KMS-11 (cell line): ENCODE data around the gene LCN2.
"Not testable (repeated sequence)": the region's sequence is repeated elsewhere in the genome, so short reads cannot be mapped to it uniquely, and the experiment has no call there.

Experiments
- H2AFZ ChIP-seq: fragments of 200-600 bp; sonication (generic); 2 replicates; pipeline ENCODE4 v1.6.1; 2016; ENCODE audit warnings: antibody characterized with exemption, mixed run types, low read depth
- H3K27ac ChIP-seq: fragments of 200-600 bp; sonication (generic); 2 replicates; pipeline ENCODE4 v1.6.1; 2016; ENCODE audit warnings: mild to moderate bottlenecking, mixed run types
- H3K27me3 ChIP-seq: fragments of 200-600 bp; sonication (generic); 2 replicates; pipeline ENCODE4 v1.6.1; 2017; ENCODE audit warnings: mild to moderate bottlenecking, low read depth, mixed run types, moderate library complexity; ENCODE audit not compliant: insufficient read depth
- H3K36me3 ChIP-seq: fragments of 200-600 bp; sonication (generic); 2 replicates; pipeline ENCODE4 v1.6.1; 2017; ENCODE audit warnings: mild to moderate bottlenecking, mixed run types; ENCODE audit not compliant: insufficient read depth
- H3K4me1 ChIP-seq: fragments of 200-600 bp; sonication (generic); 2 replicates; pipeline ENCODE4 v1.6.1; 2016; ENCODE audit warnings: mild to moderate bottlenecking, low read depth, mixed run types; ENCODE audit not compliant: poor library complexity, severe bottlenecking
- H3K4me2 ChIP-seq: fragments of 200-600 bp; sonication (generic); 2 replicates; pipeline ENCODE4 v1.7.0; 2016; ENCODE audit warnings: mild to moderate bottlenecking, mixed run types
- H3K4me3 ChIP-seq: fragments of 200-600 bp; sonication (generic); IDR thresholded peaks from 2 replicates; pipeline ENCODE4 v1.6.1; 2017; ENCODE audit warnings: low read depth, low read length, mixed read lengths; ENCODE audit not compliant: insufficient read depth
- H3K79me2 ChIP-seq: fragments of 200-600 bp; sonication (generic); 2 replicates; pipeline ENCODE4 v1.6.1; 2016; ENCODE audit warnings: low read depth, mixed run types; ENCODE audit not compliant: insufficient read depth
- H3K9ac ChIP-seq: fragments of 200-600 bp; sonication (generic); 2 replicates; pipeline ENCODE4 v1.6.1; 2016; ENCODE audit warnings: mild to moderate bottlenecking, mixed run types
- H4K20me1 ChIP-seq: fragments of 200-600 bp; sonication (generic); 2 replicates; pipeline ENCODE4 v1.6.1; 2016; ENCODE audit warnings: mild to moderate bottlenecking, mixed run types; ENCODE audit not compliant: insufficient read depth
- TF ChIP-seq, protein P1 (sequence below): fragments of 200-600 bp; sonication (generic); conservative IDR thresholded peaks from 2 replicates; pipeline ENCODE4 v1.6.1; 2017; ENCODE audit warnings: low read depth, mild to moderate bottlenecking, antibody characterized with exemption, low read length, moderate library complexity, mixed read lengths

LCN2 gene

DNA sequence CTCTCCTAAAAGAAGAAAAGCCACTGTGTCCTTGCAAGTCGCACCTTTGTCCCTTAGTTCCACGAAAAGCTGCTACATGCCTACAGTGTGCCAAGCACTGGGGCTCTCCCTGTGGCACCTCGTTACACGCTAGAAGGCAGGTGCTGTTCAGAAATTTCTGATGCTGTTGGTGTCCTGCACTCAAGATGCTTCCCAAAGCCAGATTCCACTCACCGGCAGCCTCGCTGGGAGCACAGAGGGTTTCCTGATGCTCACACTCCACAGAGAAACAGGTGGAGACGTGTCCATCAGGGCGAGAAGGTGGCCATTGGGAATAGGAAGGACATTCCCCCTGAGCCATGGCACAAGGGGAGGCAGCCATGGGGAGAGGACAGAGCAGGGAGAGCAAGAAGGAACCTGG lies 17.9 kb upstream of the LCN2 start:
- H3K27ac ChIP-seq, H2AFZ ChIP-seq, H4K20me1 ChIP-seq, H3K4me3 ChIP-seq, H3K36me3 ChIP-seq, H3K9ac ChIP-seq, H3K4me1 ChIP-seq, H3K4me2 ChIP-seq: not testable (repeated sequence)
- Histone ChIP-seq H3K27me3 (peaks cover 20% of the 10 kb centered on the region), H3K79me2 (peaks cover 11% of the 10 kb centered on the region)

DNA sequence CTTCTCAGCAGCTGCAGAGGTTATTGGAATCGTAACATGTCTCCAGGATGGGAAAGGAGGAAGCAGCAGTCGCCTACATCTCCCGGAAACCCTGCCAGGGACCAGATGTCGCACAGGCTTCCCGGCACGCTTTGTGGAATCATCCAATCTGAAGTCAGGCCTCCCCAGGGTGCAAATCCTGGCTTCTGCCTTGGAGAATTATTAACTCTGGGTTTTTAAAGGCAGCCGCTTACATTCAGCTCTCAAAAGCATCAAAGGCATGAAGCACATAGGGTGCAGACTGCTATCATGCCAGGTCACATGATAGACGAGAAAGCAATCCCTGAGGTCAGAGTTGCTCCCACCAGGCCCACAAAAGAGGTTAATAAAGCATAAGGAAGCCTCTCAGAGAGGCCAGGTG lies 17.1 kb upstream of the LCN2 start:
- H3K4me1 ChIP-seq, H3K9ac ChIP-seq, H3K27ac ChIP-seq, H3K4me3 ChIP-seq, H2AFZ ChIP-seq, H4K20me1 ChIP-seq, H3K79me2 ChIP-seq, H3K4me2 ChIP-seq, H3K36me3 ChIP-seq: not testable (repeated sequence)
- H3K27me3 ChIP-seq, result peaks cover 20% of the 10 kb centered on the region

GRCh38 chr9:128135561-128135960 lies 13.7 kb upstream of the LCN2 start:
- H3K79me2 ChIP-seq, H4K20me1 ChIP-seq, H3K36me3 ChIP-seq, H3K4me3 ChIP-seq, H3K4me2 ChIP-seq, H3K4me1 ChIP-seq, H3K27ac ChIP-seq, H2AFZ ChIP-seq, H3K9ac ChIP-seq: not testable (repeated sequence)
- peaks cover 23% of the 10 kb centered on the region for H3K27me3 ChIP-seq

DNA sequence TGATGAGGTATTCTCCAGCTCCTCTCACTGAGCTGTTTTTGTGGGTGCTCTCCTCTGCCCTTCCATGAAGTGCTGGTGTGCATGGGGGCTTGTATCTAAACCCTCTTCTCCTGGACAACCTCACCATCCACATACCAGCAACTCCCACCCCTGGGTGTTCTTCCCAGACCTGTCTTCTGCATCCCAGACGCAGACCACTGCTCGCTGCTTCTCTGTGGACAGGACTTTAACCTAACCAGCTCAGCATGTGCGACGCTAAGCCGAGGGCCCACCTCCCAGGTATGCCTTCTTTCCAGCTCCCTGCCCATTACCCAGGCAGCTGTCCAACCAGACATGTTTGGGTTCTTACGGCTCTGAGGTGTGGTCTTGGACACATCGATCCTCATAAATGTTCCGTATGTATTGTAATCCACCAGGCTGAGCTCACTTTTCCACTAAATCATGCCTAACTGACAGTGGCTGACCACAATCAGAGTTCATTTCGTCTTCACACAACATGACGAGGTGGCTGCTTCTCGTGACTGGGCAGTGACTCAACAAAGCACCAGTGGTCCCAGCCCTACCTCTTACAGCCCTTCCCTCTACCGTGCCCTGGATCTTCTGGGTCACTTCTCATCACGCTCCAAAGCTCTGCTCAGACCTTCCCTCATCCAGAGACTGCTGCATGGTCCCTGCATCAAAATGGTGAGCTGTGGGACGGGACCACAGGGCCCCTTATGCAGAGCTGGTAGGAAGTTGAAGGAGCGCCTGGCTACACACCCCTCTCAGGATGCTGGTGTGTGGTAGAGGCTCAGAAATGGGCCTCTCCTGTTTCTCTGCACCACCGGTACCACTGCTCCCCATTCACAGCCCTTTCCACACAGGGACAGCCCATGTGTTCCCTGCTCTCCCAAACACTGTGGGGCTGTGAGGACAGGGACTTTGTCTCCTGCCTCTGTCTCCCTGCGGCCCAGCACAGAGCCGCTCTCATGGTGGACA lies 12.1 kb upstream of the LCN2 start:
- no peak overlapping the region for H3K4me3 ChIP-seq
- TF ChIP-seq, protein P1, sequence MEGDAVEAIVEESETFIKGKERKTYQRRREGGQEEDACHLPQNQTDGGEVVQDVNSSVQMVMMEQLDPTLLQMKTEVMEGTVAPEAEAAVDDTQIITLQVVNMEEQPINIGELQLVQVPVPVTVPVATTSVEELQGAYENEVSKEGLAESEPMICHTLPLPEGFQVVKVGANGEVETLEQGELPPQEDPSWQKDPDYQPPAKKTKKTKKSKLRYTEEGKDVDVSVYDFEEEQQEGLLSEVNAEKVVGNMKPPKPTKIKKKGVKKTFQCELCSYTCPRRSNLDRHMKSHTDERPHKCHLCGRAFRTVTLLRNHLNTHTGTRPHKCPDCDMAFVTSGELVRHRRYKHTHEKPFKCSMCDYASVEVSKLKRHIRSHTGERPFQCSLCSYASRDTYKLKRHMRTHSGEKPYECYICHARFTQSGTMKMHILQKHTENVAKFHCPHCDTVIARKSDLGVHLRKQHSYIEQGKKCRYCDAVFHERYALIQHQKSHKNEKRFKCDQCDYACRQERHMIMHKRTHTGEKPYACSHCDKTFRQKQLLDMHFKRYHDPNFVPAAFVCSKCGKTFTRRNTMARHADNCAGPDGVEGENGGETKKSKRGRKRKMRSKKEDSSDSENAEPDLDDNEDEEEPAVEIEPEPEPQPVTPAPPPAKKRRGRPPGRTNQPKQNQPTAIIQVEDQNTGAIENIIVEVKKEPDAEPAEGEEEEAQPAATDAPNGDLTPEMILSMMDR, result no peak
- H4K20me1 ChIP-seq, result no peaks in the 10 kb centered on the region
- H2AFZ ChIP-seq, result no peak overlapping the region
- peaks cover 23% of the 10 kb centered on the region for H3K27me3 ChIP-seq
- H3K4me1 ChIP-seq, result no peaks in the 10 kb centered on the region
- H3K27ac ChIP-seq, result no peak overlapping the region
- H3K9ac ChIP-seq, result no peak overlapping the region
- no peak overlapping the region for H3K4me2 ChIP-seq
- no peaks in the 10 kb centered on the region for H3K79me2 ChIP-seq
- H3K36me3 ChIP-seq, result no peaks in the 10 kb centered on the region

DNA sequence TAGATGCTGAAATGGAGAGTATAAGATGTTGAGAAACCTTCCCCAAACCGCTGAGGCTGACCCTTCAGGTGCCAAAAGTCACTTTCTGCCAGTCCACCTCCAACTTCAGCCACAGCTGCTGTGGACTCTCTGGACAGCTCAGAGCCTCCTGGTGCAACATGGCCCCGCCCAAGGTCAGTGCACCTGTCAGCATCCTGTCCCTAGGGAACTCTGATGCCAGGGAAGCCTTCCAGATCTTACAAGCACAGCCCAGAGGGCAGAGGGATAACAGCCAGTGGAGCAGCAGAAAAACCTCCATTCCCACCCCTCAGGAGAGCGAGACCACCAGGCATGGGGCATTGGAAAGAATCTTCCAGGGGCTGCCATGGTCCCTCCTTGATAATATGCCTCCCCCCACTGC lies 11.3 kb upstream of the LCN2 start:
- Histone ChIP-seq H4K20me1 (no peaks in the 10 kb centered on the region), H3K4me2 (no peak overlapping the region), H3K36me3 (no peaks in the 10 kb centered on the region), H3K27ac (no peak overlapping the region), H2AFZ (no peak overlapping the region), H3K27me3 (peaks cover 19% of the 10 kb centered on the region; the same call in 1 of the 2 replicates), H3K4me3 (no peak overlapping the region), H3K4me1 (no peaks in the 10 kb centered on the region), H3K79me2 (no peaks in the 10 kb centered on the region), H3K9ac (no peak overlapping the region)
- TF ChIP-seq, protein P1, result no peak

DNA sequence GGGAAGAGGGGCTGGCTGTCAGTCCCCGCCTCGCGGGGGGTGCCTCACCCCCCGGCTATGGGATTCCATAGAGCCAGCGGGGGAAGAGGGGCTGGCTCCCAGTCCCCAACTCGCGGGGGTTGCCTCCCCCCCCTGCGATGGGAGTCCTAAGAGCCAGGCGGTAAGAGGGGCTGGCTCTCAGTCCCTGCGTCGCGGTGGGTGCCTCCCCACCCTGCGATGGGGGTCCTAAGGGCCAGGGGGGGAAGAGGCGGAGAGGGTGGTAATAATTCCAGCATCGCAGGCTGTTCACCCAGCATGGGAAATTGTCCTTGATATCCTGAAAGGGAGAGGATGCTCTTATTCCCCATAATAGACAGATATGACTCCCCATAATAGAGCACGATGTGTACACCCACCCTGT lies 9.6 kb upstream of the LCN2 start:
- Histone ChIP-seq H3K36me3 (no peaks in the 10 kb centered on the region), H3K79me2 (no peaks in the 10 kb centered on the region), H2AFZ (no peak overlapping the region)

More for the DNA sequence above, 9.6 kb upstream of the LCN2 start:
- no peak overlapping the region for H3K4me3 ChIP-seq
- H3K9ac ChIP-seq, result no peak overlapping the region
- no peaks in the 10 kb centered on the region for H4K20me1 ChIP-seq
- H3K4me1 ChIP-seq, result no peaks in the 10 kb centered on the region
- TF ChIP-seq, protein P1, result no peak
- peaks cover 9% of the 10 kb centered on the region; the same call in 1 of the 2 replicates for H3K27me3 ChIP-seq
- no peak overlapping the region for H3K27ac ChIP-seq
- no peak overlapping the region for H3K4me2 ChIP-seq
